Suprapubic skin (tissue), 3 donors: ENCODE data around the gene PIAS1.

Experiments
- CTCF ChIP-seq, 2 donors: fragments of 200-600 bp in 1 of 2; fragments of 450-650 bp in 1 of 2; sonication (generic) in 1 of 2; IDR thresholded peaks; one replicate each; pipeline ENCODE4 v1.5.1; 2016 to 2019; ENCODE audit warnings: antibody characterized with exemption in 2 of 2, mild to moderate bottlenecking in 1 of 2, moderate library complexity in 1 of 2
- POLR2AphosphoS5 ChIP-seq, 3 donors: sonication (generic); formaldehyde crosslinking; IDR thresholded peaks; one replicate each; pipeline ENCODE4 v1.6.1; 2017; ENCODE audit warnings: antibody characterized with exemption in 3 of 3

- no peak for TF ChIP-seq CTCF (IDR thresholded peaks at IDR 0.05)
- TF ChIP-seq POLR2AphosphoS5 (IDR thresholded peaks at IDR 0.05) = no peak
Measured at GRCh38 chr15:68012911-68013310, 41.2 kb upstream of the PIAS1 start.
